Mucosa of descending colon (tissue), 3 donors: ENCODE results near the gene IDH2. TPM values are rescaled to one million over a fixed set of nuclear protein-coding genes. Genes with fewer than 3 reads are reported as not detected.

Source experiments
- ATAC-seq: fragments of 200-7000 bp; cut with Tn5 transposase; one replicate; pipeline ENCODE4 v1.9.1; 2020; ENCODE audit warnings: mild to moderate bottlenecking, moderate library complexity
- DNase-seq, 3 donors: peaks; one replicate each; pipeline ENCODE4 v3.0.0-alpha.2; 2020
- H3K36me3 ChIP-seq: fragments of 200-600 bp; one replicate; pipeline ENCODE4 v1.8.0; 2021; ENCODE audit warnings: low read depth, mild to moderate bottlenecking
- H3K4me1 ChIP-seq: fragments of 200-600 bp; one replicate; pipeline ENCODE4 v1.8.0; 2021; ENCODE audit warnings: low read depth, mild to moderate bottlenecking
- H3K4me3 ChIP-seq: fragments of 200-600 bp; one replicate; pipeline ENCODE4 v1.8.0; 2021; ENCODE audit warnings: mild to moderate bottlenecking
- H3K9me3 ChIP-seq: fragments of 200-600 bp; one replicate; pipeline ENCODE4 v1.8.0; 2021; ENCODE audit warnings: mild to moderate bottlenecking
- intact Hi-C, 2 donors: fragments of 100-400 bp; cut with DNase I in 1 of 2; cut with micrococcal nuclease in 1 of 2; formaldehyde crosslinking; loops; one replicate each; pipeline versions ENCODE4 v1.11.0 to v1.11.1; 2022; cut with DNase I, micrococcal nuclease
- total RNA-seq, 3 donors: library from RNA; stranded (reverse); fragmentation: NEBNext Ultra II Directional in 2 of 3; extraction: Animal tissue kit (Norgen Biotek cat#: 25700) in 2 of 3; gene quantifications; one replicate each; pipeline versions ENCODE4 v1.2.1 to v1.2.4, GENCODE V29; 2021 to 2023
- TF ChIP-seq, protein P1 (sequence below): fragments of 200-600 bp; IDR thresholded peaks from one replicate; pipeline ENCODE4 v1.8.0; 2022; ENCODE audit warnings: antibody characterized with exemption, mild to moderate bottlenecking
- donor health status: DM: no; HTN: no; CAD: no; lungs with moderate emphysema.
- donor health status: DM: no; HTN: no; CAD: no.
- donor health status: DM: no; HTN: yes; CAD: no.

Gene IDH2
- total RNA-seq, 3 donors from 2014 or later, result 84.8 to 262 (median 124) TPM

DNA sequence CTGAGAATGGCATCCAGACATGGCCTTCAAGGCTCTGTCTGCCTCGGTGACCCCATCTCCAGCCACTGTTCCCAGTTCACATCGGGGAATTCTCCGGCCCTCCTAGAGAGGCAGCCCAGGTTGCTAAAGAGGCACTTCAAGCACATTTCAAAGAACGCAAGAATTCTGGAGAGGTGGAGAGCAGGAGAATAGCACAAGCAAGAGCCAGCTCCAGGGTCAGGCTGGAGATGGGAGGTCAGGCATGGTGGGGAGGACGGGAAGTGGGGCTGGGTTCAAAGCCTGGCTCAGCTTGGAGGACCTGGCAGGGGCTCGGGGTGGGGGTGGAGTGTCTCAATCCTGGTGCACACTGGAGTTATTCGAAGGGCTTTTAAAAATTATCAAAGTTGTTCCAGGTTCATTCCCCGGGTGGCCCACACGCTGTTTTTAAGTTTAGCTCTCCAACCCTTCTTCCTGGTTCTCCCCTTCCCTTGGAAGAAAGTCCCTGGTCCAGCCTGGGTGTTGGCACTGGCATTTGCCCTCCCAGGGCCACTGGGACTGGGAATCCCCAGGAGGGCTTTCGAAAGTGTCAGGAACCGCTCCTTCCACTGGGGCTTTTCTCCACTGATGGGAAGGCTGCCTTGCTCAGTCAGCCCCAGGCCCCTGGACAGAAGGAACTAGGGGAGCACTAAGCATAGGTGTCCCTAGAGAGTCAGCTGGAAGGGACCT is 65.3 kb downstream of the IDH2 start:
- H3K4me3 ChIP-seq, result no peak overlapping the region
- DNase-seq (peak in 1 of 3 donors; percentile 29), ATAC-seq (no peak)
- TF ChIP-seq, protein P1, sequence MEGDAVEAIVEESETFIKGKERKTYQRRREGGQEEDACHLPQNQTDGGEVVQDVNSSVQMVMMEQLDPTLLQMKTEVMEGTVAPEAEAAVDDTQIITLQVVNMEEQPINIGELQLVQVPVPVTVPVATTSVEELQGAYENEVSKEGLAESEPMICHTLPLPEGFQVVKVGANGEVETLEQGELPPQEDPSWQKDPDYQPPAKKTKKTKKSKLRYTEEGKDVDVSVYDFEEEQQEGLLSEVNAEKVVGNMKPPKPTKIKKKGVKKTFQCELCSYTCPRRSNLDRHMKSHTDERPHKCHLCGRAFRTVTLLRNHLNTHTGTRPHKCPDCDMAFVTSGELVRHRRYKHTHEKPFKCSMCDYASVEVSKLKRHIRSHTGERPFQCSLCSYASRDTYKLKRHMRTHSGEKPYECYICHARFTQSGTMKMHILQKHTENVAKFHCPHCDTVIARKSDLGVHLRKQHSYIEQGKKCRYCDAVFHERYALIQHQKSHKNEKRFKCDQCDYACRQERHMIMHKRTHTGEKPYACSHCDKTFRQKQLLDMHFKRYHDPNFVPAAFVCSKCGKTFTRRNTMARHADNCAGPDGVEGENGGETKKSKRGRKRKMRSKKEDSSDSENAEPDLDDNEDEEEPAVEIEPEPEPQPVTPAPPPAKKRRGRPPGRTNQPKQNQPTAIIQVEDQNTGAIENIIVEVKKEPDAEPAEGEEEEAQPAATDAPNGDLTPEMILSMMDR, result no peak
- no peaks in the 10 kb centered on the region for H3K9me3 ChIP-seq
- peaks cover 50% of the 10 kb centered on the region for H3K4me1 ChIP-seq
- intact Hi-C loops, result no loop called here
- no peaks in the 10 kb centered on the region for H3K36me3 ChIP-seq

DNA sequence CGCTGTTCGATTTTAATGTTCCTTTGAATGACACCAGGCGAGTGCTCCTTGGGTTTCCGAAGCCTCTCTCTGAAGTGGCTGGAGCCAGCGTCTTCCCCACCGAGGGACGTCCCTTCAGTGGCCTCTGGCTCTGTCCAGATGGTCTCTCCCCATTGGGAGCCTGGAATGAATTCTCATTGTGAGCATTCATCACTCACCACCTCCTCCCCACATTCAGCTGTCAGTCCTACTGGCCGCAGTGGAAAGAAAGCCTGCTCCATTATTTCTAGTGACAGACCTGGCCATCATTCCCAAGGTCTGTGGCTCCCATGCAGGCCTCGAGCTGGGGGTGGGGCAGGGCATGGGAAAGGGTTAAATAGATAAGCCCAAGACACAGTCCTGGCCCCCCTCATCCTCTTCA is 65.9 kb downstream of the IDH2 start:
- ATAC-seq (no peak), DNase-seq (peak in 1 of 3 donors; percentile 26)
- H3K9me3 ChIP-seq, result no peaks in the 10 kb centered on the region
- no peaks in the 10 kb centered on the region for H3K36me3 ChIP-seq
- TF ChIP-seq, protein P1, result no peak
- intact Hi-C loops, result no loop called here
- peaks cover 50% of the 10 kb centered on the region for H3K4me1 ChIP-seq
- no peak overlapping the region for H3K4me3 ChIP-seq

GRCh38 chr15:90035840-90036230 is 66.4 kb downstream of the IDH2 start:
- ATAC-seq (no peak), DNase-seq (peak in 1 of 3 donors; percentile 36)

DNA sequence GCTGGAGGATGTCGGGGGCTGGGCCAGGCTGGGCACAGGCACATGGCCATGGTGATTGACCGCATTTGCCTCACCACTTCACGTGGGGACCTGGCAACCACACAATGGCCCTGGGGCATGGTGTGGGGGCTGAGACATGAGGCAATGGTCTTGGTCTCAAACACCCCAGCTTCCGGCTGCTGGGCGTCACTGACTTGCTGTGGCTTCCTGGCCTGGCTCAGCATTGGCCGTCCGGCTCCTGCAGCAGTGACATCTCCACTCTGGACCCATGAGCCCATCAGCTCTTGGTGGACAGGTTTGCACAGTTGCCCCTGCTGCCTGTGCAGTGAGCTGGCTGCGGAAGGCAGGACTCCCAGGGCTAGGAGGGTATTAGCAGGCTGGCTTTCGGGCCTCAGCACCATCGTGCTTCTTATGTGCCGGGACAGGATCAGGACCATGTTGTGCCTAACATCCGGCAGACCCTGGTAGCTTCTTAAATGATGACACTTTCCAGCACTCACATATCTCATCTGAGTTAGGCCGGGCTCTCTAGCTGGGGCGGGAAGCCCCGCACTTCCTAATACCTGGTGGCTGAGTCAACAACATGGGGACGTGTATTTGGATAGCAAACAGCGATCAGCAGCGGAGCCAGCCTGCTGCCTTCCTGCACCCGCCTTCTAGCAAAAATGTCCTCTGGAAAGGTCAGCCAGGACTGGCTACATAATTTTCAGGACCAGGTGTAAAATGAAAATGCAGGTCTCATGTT is 67.0 kb downstream of the IDH2 start:
- Histone ChIP-seq H3K4me3 (no peak overlapping the region), H3K36me3 (no peaks in the 10 kb centered on the region), H3K9me3 (no peaks in the 10 kb centered on the region), H3K4me1 (peaks cover 48% of the 10 kb centered on the region)
- ATAC-seq (peak; percentile 58), DNase-seq (peak in 2 of 3 donors; percentile 68 to 78)
- intact Hi-C loops, result no loop called here
- TF ChIP-seq, protein P1, result no peak

More at GRCh38 chr15:90035840-90036230, 66.4 kb downstream of the IDH2 start:
- Histone ChIP-seq H3K4me1 (peaks cover 50% of the 10 kb centered on the region), H3K4me3 (no peak overlapping the region), H3K36me3 (no peaks in the 10 kb centered on the region), H3K9me3 (no peaks in the 10 kb centered on the region)
- intact Hi-C loops, result no loop called here
- TF ChIP-seq, protein P1, result no peak

- no peaks in the 10 kb centered on the region for H3K9me3 ChIP-seq
- TF ChIP-seq, protein P1, result no peak
- DNase-seq (peak in 1 of 3 donors; percentile 35), ATAC-seq (no peak)
- H3K4me1 ChIP-seq, result peaks cover 56% of the 10 kb centered on the region
- no peak overlapping the region for H3K4me3 ChIP-seq
- intact Hi-C loops, result no loop called here
- H3K36me3 ChIP-seq, result no peaks in the 10 kb centered on the region
These were observed 68.8 kb downstream of the IDH2 start for GRCh38 chr15:90033448-90033847.

Other genes starting within 250 kb of the IDH2 start
- gene AP3S2, start 208.5 kb downstream of the IDH2 start, total RNA-seq, result 10 to 100 TPM; 56.1 to 93.4 (median 65.1) TPM
- gene ARPIN, start 189.5 kb downstream of the IDH2 start, total RNA-seq, result 10 to 100 TPM; 39.0 to 45.8 (median 43.0) TPM
- gene ZNF710, start 101.1 kb downstream of the IDH2 start, total RNA-seq, result 10 to 100 TPM; 30.9 to 42.7 (median 40.2) TPM
- gene SEMA4B, start 98.9 kb upstream of the IDH2 start, total RNA-seq, result 100 to 1,000 TPM; 118 to 146 (median 131) TPM
- 100 to 1,000 TPM; 126 to 273 (median 209) TPM for gene CIB1, start 131.5 kb upstream of the IDH2 start, total RNA-seq
- 10 to 100 TPM; 18.2 to 25.5 (median 19.3) TPM for gene GDPGP1, start 131.7 kb upstream of the IDH2 start, total RNA-seq
- gene TTLL13, start 147.1 kb upstream of the IDH2 start, total RNA-seq, result under 1 TPM; 0.34 to 0.93 (median 0.63) TPM
- 100 to 1,000 TPM in 1 of 3 donors, 10 to 100 TPM in 2; 41.7 to 111 (median 54.1) TPM for gene NGRN, start 163.2 kb upstream of the IDH2 start, total RNA-seq
- 10 to 100 TPM; 11.8 to 17.8 (median 15.4) TPM for gene ZNF774, start 249.8 kb upstream of the IDH2 start, total RNA-seq